GM10266 (cell line): ENCODE results near the gene NDUFS3.

Experiments used
- DNase-seq: peaks from one replicate; pipeline ENCODE4 v3.0.0; 2012; ENCODE audit errors: extremely low spot score
- TF ChIP-seq, protein P1 (sequence below): IDR thresholded peaks from 2 replicates; pipeline ENCODE4 v1.5.1; 2012; ENCODE audit warnings: mild to moderate bottlenecking, low read depth; ENCODE audit not compliant: control insufficient read depth, insufficient read depth; ENCODE audit errors: missing control alignments

NDUFS3 gene

DNA sequence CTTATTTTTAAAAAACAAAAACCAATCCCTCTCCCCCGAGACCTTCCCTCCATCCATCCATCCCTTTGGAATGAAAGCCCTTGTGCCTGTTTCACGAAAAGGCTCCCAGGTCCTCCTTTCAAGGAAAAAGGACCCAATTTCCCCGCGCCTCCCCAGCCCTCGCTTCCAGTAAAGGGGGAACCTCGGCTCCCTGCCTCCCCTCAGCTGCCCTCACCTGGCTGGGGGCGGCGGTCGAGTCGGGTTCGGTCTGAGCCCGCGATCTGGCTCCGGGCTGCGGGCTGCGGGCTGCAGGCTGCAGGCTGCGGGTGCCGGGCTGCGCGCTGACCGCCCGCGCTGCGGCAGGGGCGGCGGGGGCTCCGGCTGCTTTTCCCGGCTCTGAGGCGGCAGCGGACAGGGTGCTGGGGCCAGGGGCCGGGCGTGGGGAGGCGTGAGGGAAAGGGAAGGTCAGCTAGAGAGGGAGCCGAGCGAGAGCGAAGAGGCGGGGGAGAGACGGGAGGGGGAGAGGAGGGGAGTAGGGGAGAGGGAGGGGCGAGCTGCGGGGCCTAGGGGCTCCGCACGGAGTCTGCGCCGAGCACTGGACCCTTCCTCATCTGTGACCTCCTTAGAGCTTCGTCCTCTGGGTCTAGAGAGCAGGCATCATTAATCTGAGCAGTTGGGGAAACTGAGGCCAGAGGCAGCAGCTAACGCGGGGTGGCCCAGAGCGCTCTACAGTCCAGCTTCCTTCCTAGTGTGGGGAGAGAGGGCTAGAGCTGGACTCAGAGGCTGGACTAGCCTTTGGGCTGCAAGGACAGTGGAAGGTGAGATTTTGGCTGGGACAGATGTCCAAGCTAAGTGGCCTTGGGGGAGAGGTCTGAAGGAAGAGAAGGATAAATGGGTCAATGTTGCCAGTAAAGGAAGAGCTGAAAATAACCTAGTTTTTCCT lies 15.3 kb downstream of the NDUFS3 start, which contains the start of gene C1QTNF4:
TSS of gene C1QTNF4 (minus strand) at position 478 of the 922 bp plus-strand sequence. CDS start 3,601 bp downstream, outside the sequence.
- TF ChIP-seq, protein P1, sequence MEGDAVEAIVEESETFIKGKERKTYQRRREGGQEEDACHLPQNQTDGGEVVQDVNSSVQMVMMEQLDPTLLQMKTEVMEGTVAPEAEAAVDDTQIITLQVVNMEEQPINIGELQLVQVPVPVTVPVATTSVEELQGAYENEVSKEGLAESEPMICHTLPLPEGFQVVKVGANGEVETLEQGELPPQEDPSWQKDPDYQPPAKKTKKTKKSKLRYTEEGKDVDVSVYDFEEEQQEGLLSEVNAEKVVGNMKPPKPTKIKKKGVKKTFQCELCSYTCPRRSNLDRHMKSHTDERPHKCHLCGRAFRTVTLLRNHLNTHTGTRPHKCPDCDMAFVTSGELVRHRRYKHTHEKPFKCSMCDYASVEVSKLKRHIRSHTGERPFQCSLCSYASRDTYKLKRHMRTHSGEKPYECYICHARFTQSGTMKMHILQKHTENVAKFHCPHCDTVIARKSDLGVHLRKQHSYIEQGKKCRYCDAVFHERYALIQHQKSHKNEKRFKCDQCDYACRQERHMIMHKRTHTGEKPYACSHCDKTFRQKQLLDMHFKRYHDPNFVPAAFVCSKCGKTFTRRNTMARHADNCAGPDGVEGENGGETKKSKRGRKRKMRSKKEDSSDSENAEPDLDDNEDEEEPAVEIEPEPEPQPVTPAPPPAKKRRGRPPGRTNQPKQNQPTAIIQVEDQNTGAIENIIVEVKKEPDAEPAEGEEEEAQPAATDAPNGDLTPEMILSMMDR = no peak
- no peak for DNase-seq

DNA sequence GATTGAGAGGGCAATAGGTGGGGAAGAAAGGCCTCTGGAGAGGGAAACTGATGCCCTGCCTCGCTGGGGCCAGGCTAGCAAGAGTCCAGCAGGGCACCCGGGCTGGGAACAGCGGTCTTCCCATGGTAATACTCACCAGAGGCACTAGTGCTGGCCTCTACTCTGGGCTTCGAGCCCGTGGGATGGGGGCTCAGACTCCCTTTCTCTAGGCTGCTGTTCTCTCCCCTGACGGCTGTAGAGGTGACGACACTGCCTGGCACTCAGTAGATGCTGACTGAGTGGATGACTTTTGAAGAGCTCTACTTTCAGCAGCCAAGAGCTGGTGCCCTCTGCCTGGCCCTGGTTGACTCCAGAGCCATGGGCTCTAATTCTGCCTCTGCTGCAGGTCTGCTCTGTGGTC lies 16.2 kb downstream of the NDUFS3 start:
- DNase-seq = no peak
- TF ChIP-seq, protein P1 = no peak

DNA sequence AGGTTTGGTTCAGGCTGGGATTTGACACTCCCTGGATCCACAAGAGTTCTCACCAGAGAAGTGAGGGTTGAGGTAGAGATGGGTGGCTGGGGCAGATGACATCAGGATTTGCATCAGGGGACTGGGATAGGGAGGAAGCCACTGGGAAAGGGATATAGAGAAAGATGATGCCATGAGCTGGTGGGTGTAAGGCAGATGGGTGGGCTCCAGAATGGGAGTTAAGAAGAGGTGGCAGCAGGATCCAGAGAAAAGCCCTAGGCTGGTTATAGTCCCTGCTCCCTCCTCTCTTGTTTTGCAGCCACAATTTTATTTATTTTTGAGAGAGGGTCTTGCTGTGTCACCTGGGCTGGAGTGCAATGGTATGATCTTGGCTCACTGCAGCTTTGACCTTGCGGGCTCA lies 17.1 kb downstream of the NDUFS3 start:
- TF ChIP-seq, protein P1 = no peak
- no peak for DNase-seq

DNA sequence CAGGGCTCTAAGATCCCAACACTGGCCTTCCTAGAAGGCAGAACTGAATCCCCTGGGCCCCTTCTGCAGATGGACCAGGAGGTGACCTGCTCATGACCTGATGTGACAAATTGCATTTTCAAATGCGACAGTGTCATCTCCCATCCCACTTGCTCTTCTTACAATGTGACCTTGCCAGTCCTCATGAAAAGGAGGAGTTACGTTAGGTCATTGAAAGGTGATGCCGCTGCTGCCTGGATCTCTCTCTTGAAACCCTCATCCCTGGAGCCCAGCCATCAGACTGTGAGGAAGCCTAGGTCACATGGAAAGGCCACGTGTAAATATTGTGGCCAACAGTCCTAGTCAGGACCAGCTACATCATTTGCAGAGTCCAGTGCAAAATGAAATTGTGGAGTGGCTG lies 21.0 kb downstream of the NDUFS3 start:
- no peak for DNase-seq
- TF ChIP-seq, protein P1 = no peak

DNA sequence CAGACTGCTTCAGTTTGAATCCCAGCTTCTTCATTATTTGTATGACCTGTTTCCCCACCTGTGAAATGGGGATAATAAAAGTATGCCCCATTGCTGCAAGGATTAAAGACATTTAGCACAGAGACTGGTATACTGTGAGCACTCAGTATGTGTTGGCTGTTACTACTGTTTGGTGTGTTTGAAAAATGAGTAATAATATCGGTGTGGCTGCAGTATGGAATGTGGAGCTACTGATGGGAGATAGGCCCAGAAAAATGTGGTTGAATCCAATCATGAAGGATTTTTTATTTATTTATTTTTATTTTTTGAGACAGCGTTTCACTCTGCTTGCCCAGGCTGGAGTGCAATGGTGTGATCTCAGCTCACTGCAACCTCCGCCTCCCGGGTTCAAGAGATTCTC lies 24.4 kb downstream of the NDUFS3 start:
- TF ChIP-seq, protein P1 = no peak
- DNase-seq = no peak

DNA sequence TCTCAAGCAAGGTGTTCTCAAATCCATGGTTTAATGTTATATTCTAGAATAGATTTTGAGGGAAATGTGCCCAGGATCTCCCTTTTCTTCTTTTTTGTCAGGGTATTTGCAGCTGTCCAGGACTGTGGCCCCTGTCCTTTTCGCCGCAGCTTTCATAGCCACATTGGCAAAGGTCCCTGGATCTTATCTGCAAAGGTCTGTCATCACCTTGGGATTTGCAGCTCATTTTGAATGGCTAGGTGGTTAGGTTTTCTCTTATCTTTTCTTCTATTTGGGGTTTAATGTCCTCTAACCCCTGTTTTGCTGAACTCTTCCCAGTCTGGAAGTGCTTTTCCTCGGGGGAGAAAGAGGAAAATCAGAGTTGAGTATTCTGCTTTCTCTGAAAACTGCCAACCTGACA lies 27.0 kb downstream of the NDUFS3 start:
- DNase-seq = no peak
- TF ChIP-seq, protein P1 = no peak

DNA sequence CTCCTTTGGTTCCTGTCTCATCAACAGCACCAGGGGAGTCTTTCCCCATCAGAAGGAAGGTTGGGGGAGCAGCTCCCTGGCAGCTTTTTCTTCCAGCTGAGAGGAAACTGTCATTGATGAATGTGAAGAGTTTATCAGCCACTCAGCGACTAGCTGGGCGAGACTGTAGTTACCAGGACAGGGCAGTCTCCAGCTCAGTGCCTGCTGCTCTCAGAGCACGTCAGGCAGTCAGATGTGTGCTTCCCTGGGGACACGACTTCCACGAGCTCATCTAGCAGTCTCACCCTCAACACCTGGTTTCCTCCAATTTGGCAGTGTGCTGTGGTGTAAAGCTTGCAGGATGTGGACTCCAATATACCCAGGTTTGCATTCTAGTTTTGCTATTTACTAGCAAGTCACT lies 27.9 kb downstream of the NDUFS3 start:
- no peak for DNase-seq

More for the DNA sequence above, 27.9 kb downstream of the NDUFS3 start:
- TF ChIP-seq, protein P1 = no peak
